Measurements from ENCODE around the gene INPP5E. TPM values are rescaled to one million over a fixed set of nuclear protein-coding genes. Genes with fewer than 3 reads are reported as not detected.

INPP5E gene
- total RNA-seq, 1 experiment from 2014 or later: 10.7 TPM

DNA sequence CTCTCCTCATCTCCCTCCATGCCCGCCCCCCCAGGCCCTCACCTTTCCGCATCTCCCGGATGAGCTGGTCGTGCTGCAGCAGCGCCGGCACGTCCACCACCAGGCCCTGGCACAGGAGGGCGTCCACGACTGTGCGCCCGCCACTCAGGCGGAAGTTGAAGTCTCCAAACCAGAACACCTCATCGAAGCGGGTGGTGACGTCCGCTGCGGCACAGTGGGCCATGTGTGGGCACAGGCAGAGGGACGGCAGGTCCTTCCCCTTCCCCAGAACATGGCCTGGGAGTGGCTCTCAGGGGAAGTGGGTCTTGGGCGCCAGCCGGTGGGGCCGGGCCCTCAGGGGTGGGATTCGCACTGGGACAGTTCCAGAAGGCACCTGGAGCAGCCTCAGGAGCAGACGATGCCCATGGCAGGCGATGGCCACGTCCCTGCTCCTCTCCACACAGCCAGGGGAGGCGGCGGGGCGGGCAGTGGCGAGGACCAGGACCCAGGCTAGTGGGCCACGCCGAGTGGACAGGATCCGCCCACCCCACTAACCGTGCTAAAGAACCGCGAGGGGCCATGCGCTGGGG lies 7.8 kb downstream of the INPP5E start:
- no peaks in the 10 kb centered on the region for H3K9me2 ChIP-seq (replicated peaks; ENCODE audit: low read length)
- H3K4me3 ChIP-seq (ENCODE audit: low read length): no peak overlapping the region
- intact Hi-C loops (cut with micrococcal nuclease): no loop called here
- H3K27me3 ChIP-seq (ENCODE audit: low read length): no peaks in the 10 kb centered on the region
- no peaks in the 10 kb centered on the region for H3K9me3 ChIP-seq (ENCODE audit: low read length)
- H4K20me1 ChIP-seq (ENCODE audit: low read length): peaks cover under 1% of the 10 kb centered on the region; the same call in 1 of the 2 replicates
- TF ChIP-seq EZH2 (IDR thresholded peaks at IDR 0.05; ENCODE audit: low read length, unreplicated experiment): no peak
- no TSS peak for BruUV-seq (replicated peaks)
- H3K27ac ChIP-seq (ENCODE audit: low read length): no peak overlapping the region
- H3K4me1 ChIP-seq (ENCODE audit: insufficient read depth, low read length): 0 out of 2 replicates have a peak, but pooled peaks cover 2% of the 10 kb centered on the region
- no peak overlapping the region for H2AFZ ChIP-seq (ENCODE audit: low read length)
- H3K9ac ChIP-seq (ENCODE audit: low read length): no peak overlapping the region
- DNase-seq: no peak
- CTCF ChIA-PET: no interaction called here
- no peaks in the 10 kb centered on the region for H3K36me3 ChIP-seq (ENCODE audit: low read depth, low read length)
- no peaks in the 10 kb centered on the region for H3F3A ChIP-seq (ENCODE audit: low read length, unreplicated experiment)
- H3K4me2 ChIP-seq (ENCODE audit: low read length): no peak overlapping the region
- peaks cover 15% of the 10 kb centered on the region for H3K79me2 ChIP-seq (ENCODE audit: low read length)
- no peak for ATAC-seq
- POLR2A ChIA-PET (ENCODE audit: unreplicated experiment): no interaction called here

DNA sequence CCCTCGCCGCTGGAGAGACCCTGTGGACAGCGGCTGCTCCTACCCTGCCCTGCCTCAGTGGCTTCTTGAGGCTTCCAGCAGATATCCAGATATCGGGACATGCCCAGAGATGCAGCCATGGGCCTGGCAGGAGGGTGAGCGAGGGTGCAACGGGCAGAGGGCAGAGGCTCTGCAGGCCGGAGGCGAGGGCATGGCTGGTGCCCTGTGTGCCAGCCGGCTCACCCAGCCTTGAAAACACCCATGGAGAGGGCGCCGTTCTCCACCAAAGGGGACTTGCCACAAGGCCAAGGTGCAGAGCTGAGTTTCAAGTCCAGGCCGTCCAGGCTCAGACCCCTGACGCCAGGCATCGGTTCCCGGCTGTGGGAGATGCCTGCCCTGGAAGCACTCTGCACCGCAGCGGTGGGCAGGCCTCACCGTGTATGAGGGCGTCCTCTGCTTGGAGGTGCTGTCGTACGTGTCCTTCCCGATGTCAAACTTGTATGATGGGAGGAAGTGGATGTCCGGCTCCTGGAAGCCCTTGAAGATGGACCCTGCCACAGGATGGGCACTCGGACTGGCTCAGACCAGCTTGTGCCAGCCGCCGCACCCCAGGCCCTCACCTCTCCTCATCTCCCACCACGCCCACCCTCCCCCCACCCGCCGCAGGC lies 8.9 kb downstream of the INPP5E start:
- Histone ChIP-seq H4K20me1 (ENCODE audit: low read length) (no peaks in the 10 kb centered on the region), H3K36me3 (ENCODE audit: low read depth, low read length) (no peaks in the 10 kb centered on the region), H3K27ac (ENCODE audit: low read length) (no peak overlapping the region), H3F3A (ENCODE audit: low read length, unreplicated experiment) (no peaks in the 10 kb centered on the region), H3K4me2 (ENCODE audit: low read length) (no peak overlapping the region), H3K9me2 (replicated peaks; ENCODE audit: low read length) (no peaks in the 10 kb centered on the region), H3K79me2 (ENCODE audit: low read length) (peaks cover 4% of the 10 kb centered on the region; the same call in 1 of the 2 replicates), H3K4me1 (ENCODE audit: insufficient read depth, low read length) (no peaks in the 10 kb centered on the region), H3K27me3 (ENCODE audit: low read length) (no peaks in the 10 kb centered on the region), H3K9me3 (ENCODE audit: low read length) (no peaks in the 10 kb centered on the region), H3K4me3 (ENCODE audit: low read length) (no peak overlapping the region), H2AFZ (ENCODE audit: low read length) (no peak overlapping the region), H3K9ac (ENCODE audit: low read length) (no peak overlapping the region)
- CTCF ChIA-PET: no interaction called here
- no TSS peak for BruUV-seq (replicated peaks)
- TF ChIP-seq EZH2phosphoT487 (IDR thresholded peaks at IDR 0.05; ENCODE audit: borderline replicate concordance, low read length): no peak
- TF ChIP-seq, protein P1, sequence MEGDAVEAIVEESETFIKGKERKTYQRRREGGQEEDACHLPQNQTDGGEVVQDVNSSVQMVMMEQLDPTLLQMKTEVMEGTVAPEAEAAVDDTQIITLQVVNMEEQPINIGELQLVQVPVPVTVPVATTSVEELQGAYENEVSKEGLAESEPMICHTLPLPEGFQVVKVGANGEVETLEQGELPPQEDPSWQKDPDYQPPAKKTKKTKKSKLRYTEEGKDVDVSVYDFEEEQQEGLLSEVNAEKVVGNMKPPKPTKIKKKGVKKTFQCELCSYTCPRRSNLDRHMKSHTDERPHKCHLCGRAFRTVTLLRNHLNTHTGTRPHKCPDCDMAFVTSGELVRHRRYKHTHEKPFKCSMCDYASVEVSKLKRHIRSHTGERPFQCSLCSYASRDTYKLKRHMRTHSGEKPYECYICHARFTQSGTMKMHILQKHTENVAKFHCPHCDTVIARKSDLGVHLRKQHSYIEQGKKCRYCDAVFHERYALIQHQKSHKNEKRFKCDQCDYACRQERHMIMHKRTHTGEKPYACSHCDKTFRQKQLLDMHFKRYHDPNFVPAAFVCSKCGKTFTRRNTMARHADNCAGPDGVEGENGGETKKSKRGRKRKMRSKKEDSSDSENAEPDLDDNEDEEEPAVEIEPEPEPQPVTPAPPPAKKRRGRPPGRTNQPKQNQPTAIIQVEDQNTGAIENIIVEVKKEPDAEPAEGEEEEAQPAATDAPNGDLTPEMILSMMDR (conservative IDR thresholded peaks at IDR 0.05; ENCODE audit: low read depth, low read length): no peak
- no peak for TF ChIP-seq EZH2 (IDR thresholded peaks at IDR 0.05; ENCODE audit: low read length, unreplicated experiment)
- ATAC-seq (no peak), DNase-seq (no peak)
- POLR2A ChIA-PET (ENCODE audit: unreplicated experiment): no interaction called here
- intact Hi-C loops (cut with micrococcal nuclease): no loop called here

DNA sequence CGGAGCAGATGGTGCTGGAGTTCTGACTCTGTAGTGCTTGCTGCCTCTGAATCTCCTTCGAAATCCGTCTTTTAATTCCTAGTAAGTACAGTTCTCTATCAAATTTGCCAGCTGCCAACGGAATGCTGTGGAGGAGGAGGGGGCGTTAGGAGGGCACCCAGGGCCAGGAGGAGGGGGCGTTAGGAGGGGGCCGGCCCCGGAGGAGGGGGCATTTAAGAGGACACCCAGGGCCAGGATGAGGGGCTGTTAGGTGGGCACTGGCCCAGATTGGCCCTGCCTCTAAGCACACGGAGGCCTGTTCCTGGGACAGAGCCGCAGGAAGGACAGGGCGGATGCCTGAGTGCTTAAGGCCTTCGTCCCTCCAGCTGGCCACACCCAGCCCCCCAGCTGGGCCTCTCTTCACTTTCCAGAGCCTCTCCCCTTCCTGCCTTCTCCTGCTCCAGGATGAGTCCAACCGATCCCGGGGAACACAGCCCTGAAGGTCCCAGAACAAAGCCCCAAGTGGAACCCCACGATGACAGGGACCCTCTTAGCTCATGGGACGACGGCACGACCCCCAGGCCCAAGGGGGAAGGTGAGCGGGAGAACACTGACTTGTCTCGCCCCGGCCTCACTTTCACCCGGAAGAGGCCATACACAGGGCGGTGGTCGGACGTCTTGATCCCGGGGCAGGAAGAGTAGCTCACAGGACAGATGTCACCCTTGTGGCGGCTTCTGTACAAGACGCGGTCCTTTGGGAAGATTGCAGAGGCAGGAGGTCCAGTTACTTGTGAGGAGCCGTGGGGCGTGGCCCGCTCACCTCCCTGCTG lies 9.8 kb downstream of the INPP5E start:
- Histone ChIP-seq H3K4me2 (ENCODE audit: low read length) (no peak overlapping the region), H4K20me1 (ENCODE audit: low read length) (no peaks in the 10 kb centered on the region), H3K27ac (ENCODE audit: low read length) (no peak overlapping the region), H3K9ac (ENCODE audit: low read length) (no peak overlapping the region), H3K79me2 (ENCODE audit: low read length) (no peaks in the 10 kb centered on the region), H3K36me3 (ENCODE audit: low read depth, low read length) (no peaks in the 10 kb centered on the region), H3K9me3 (ENCODE audit: low read length) (no peaks in the 10 kb centered on the region), H3K4me3 (ENCODE audit: low read length) (no peak overlapping the region), H3K4me1 (ENCODE audit: insufficient read depth, low read length) (no peaks in the 10 kb centered on the region), H3K27me3 (ENCODE audit: low read length) (no peaks in the 10 kb centered on the region), H3K9me2 (replicated peaks; ENCODE audit: low read length) (no peaks in the 10 kb centered on the region), H3F3A (ENCODE audit: low read length, unreplicated experiment) (no peaks in the 10 kb centered on the region), H2AFZ (ENCODE audit: low read length) (no peak overlapping the region)
- ChIA-PET CTCF (no interaction called here), POLR2A (ENCODE audit: unreplicated experiment) (no interaction called here)
- BruUV-seq (replicated peaks): no TSS peak
- no peak for ATAC-seq
- intact Hi-C loops (cut with micrococcal nuclease): no loop called here
- DNase-seq: no peak
- TF ChIP-seq EZH2 (IDR thresholded peaks at IDR 0.05; ENCODE audit: low read length, unreplicated experiment) (no peak), EZH2phosphoT487 (IDR thresholded peaks at IDR 0.05; ENCODE audit: borderline replicate concordance, low read length) (no peak)
- TF ChIP-seq, protein P1 (conservative IDR thresholded peaks at IDR 0.05; ENCODE audit: low read depth, low read length): no peak

Measured in PC-3 (cell line).